Transverse colon (tissue), 3 donors: ENCODE data around the gene MZF1.

Experiments used
- POLR2A ChIP-seq: fragments of 450-650 bp; IDR thresholded peaks from one replicate; pipeline ENCODE4 v1.6.1; 2016; ENCODE audit warnings: antibody characterized with exemption, mild to moderate bottlenecking, moderate library complexity
- TF ChIP-seq, protein P1 (sequence below), 5 experiments: fragments of 200-600 bp in 3 of 5; fragments of 450-650 bp in 2 of 5; sonication (generic) in 3 of 5; IDR thresholded peaks; 1 replicate in 2 of 5; 2 replicates in 3 of 5; pipeline ENCODE4 v1.5.1; 2016 to 2017; ENCODE audit warnings: antibody characterized with exemption in 5 of 5, inconsistent platforms in 3 of 5, mild to moderate bottlenecking in 2 of 5, moderate library complexity in 1 of 5

DNA sequence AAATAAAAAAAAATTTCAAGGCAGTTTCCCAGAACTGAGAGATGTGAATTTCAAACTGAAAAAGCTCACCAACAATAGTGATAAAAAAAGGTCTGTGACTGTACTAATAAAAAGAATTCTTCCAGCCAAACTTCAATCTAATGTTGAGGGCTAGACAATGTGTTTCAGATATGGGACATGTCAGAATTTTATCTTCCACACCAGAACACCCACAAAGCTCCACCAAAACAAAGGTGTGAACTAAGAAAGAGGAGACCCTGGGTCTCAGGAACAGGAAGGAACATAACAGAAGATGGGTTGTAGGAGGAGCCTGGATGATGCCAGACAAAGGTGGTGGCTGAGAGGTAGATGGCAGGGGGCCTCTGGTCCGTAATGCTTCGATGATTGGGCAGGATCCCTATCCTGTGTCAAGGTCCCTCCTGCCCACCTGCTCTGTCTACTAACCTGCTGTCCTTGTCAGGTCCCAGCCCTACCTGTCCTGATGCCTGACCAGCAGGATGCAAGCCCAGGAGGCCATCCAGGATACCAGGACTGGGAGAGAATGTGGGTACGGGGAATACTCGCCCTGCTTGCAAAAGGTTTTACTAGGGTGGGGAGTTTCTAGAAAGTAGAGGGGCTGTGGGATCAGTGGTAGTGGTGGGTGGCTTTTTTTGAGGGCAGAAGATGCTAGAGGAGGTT is 4.5 kb downstream of the MZF1 start:
- TF ChIP-seq, protein P1, sequence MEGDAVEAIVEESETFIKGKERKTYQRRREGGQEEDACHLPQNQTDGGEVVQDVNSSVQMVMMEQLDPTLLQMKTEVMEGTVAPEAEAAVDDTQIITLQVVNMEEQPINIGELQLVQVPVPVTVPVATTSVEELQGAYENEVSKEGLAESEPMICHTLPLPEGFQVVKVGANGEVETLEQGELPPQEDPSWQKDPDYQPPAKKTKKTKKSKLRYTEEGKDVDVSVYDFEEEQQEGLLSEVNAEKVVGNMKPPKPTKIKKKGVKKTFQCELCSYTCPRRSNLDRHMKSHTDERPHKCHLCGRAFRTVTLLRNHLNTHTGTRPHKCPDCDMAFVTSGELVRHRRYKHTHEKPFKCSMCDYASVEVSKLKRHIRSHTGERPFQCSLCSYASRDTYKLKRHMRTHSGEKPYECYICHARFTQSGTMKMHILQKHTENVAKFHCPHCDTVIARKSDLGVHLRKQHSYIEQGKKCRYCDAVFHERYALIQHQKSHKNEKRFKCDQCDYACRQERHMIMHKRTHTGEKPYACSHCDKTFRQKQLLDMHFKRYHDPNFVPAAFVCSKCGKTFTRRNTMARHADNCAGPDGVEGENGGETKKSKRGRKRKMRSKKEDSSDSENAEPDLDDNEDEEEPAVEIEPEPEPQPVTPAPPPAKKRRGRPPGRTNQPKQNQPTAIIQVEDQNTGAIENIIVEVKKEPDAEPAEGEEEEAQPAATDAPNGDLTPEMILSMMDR (IDR thresholded peaks at IDR 0.05), result no peak
- no peak for TF ChIP-seq POLR2A
